Stomach (tissue), 9 donors: ENCODE results near the gene CFB. TPM values are rescaled to one million over a fixed set of nuclear protein-coding genes. Genes with fewer than 3 reads are reported as not detected.
"Not testable (repeated sequence)": the region's sequence is repeated elsewhere in the genome, so short reads cannot be mapped to it uniquely, and the experiment has no call there.

Experiments
- DNase-seq, 2 donors: peaks; one replicate each; pipeline versions ENCODE4 v3.0.0 to v3.0.0-alpha.2; 2013 to 2019
- H3K27ac ChIP-seq, 5 donors: fragments of 200-600 bp in 4 of 5; sonication (generic) in 4 of 5; one replicate each; pipeline ENCODE4 v1.5.1; 2013 to 2019; ENCODE audit warnings: mild to moderate bottlenecking in 1 of 5, moderate library complexity in 1 of 5
- H3K27me3 ChIP-seq, 3 donors: fragments of 200-600 bp; sonication (generic); one replicate each; pipeline ENCODE4 v1.5.1; 2017 to 2019; ENCODE audit warnings: mixed run types in 1 of 3
- H3K36me3 ChIP-seq, 4 donors: fragments of 200-600 bp; sonication (generic); 1 replicate in 3 of 4; 2 replicates in 1 of 4; pipeline ENCODE4 v1.5.1; 2016 to 2019
- H3K4me1 ChIP-seq, 4 donors: fragments of 200-600 bp; sonication (generic); one replicate each; pipeline ENCODE4 v1.5.1; 2016 to 2019
- H3K4me3 ChIP-seq, 4 donors: fragments of 200-600 bp; sonication (generic) in 3 of 4; one replicate each; pipeline ENCODE4 v1.5.1; 2016 to 2019; ENCODE audit warnings: mild to moderate bottlenecking in 1 of 4
- H3K9me3 ChIP-seq, 4 donors: fragments of 200-600 bp; sonication (generic); one replicate each; pipeline ENCODE4 v1.5.1; 2016 to 2019
- EP300 ChIP-seq: sonication (generic); formaldehyde crosslinking; IDR thresholded peaks from one replicate; pipeline ENCODE4 v1.6.1; 2017; ENCODE audit warnings: antibody characterized with exemption
- POLR2A ChIP-seq, 4 donors: fragments of 450-650 bp; IDR thresholded peaks; one replicate each; pipeline ENCODE4 v1.6.1; 2016; ENCODE audit warnings: antibody characterized with exemption in 4 of 4, control low read depth in 2 of 4, mild to moderate bottlenecking in 1 of 4, moderate library complexity in 1 of 4
- POLR2AphosphoS5 ChIP-seq, 3 donors: sonication (generic); formaldehyde crosslinking; IDR thresholded peaks; one replicate each; pipeline ENCODE4 v1.6.1; 2016; ENCODE audit warnings: antibody characterized with exemption in 3 of 3
- WGBS, 5 donors: extraction: QIAGEN DNeasy Blood & Tissue Kit in 3 of 5; methylation state at CpG; one replicate each; pipeline versions ENCODE4 v1.1.5 to v1.1.7; 2013 to 2018; 5-methylcytosine and 5-hydroxymethylcytosine counted together
- intact Hi-C: fragments of 100-400 bp; cut with DNase I; formaldehyde crosslinking; loops from one replicate; pipeline ENCODE4 v1.15.1; 2023; ENCODE audit warnings: low total_unique reads
- polyA plus RNA-seq, 3 donors: library from polyadenylated mRNA; stranded (reverse); fragments of 200-250 nt; gene quantifications; one replicate each; pipeline ENCODE4 v1.2.3, GENCODE V29; 2013
- total RNA-seq, 5 donors: library from RNA; depleted of rRNA; stranded (reverse); fragments of >200 nt; gene quantifications; one replicate each; pipeline versions ENCODE4 v1.1.0 to v1.2.3, GENCODE V29; 2014 to 2016
- TF ChIP-seq, protein P1 (sequence below), 7 experiments: fragments of 450-650 bp in 4 of 7; fragments of 200-600 bp in 3 of 7; sonication (generic) in 3 of 7; IDR thresholded peaks; one replicate each; pipeline ENCODE4 v1.5.1; 2016 to 2019; ENCODE audit warnings: antibody characterized with exemption in 7 of 7, control low read depth in 2 of 7, mild to moderate bottlenecking in 1 of 7
- donor health status: healthy with polysubstance abuse.
- donor health status: Bipolar disorder and iron deficiency.
- donor health status: healthy.

Gene CFB
- total and polyA plus RNA-seq, 8 donors, result 8.4 to 316 (median 175) TPM

DNA sequence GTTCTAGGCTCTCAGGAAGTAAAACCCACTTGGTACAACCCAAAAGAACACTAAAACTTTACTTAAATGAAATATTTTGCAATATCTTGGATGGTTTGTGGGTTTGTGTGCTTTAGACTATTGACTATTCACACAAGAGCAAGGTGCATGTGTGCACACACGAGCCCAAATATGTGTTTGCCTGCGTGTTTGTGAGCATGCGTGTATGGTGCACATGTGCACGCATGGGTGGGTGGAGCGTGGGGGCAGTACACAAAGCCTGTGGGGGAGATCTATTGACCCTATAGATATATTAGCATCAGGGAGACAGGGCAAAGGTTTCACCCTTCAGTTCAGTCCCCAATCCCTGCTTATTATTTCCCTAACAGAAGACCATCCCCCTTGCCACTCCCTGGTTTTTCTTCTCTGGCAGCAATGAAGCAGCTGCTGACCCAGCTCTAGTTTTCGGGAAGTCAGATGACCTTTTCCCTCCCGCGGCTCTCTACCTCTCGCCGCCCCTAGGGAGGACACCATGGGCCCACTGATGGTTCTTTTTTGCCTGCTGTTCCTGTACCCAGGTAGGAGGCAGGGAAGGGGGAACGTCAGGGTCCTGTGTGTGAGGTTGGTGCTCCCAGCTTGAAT, 18.5 kb upstream of the CFB start, which contains the start of gene C2:
Gene C2 (plus strand): TSS at position 476 of the 621 bp plus-strand sequence. CDS start 36 bp downstream, at position 512.
- no peaks in the 10 kb centered on the region for H3K27me3 ChIP-seq
- peak within 1 kb of the TSS in 3 of 5 donors; percentile 13 to 57 (median 32) for H3K27ac ChIP-seq
- TF ChIP-seq, protein P1, sequence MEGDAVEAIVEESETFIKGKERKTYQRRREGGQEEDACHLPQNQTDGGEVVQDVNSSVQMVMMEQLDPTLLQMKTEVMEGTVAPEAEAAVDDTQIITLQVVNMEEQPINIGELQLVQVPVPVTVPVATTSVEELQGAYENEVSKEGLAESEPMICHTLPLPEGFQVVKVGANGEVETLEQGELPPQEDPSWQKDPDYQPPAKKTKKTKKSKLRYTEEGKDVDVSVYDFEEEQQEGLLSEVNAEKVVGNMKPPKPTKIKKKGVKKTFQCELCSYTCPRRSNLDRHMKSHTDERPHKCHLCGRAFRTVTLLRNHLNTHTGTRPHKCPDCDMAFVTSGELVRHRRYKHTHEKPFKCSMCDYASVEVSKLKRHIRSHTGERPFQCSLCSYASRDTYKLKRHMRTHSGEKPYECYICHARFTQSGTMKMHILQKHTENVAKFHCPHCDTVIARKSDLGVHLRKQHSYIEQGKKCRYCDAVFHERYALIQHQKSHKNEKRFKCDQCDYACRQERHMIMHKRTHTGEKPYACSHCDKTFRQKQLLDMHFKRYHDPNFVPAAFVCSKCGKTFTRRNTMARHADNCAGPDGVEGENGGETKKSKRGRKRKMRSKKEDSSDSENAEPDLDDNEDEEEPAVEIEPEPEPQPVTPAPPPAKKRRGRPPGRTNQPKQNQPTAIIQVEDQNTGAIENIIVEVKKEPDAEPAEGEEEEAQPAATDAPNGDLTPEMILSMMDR (IDR thresholded peaks at IDR 0.05), result no peak
- no peak for TF ChIP-seq EP300
- TF ChIP-seq POLR2A (IDR thresholded peaks at IDR 0.05), result no peak
- TF ChIP-seq POLR2AphosphoS5 (IDR thresholded peaks at IDR 0.05), result no peak
- H3K36me3 ChIP-seq, result no peaks in the 10 kb centered on the region
- H3K4me1 ChIP-seq, result no peaks in the 10 kb centered on the region
- intact Hi-C loops, result no loop called here
- H3K4me3 ChIP-seq, result peak within 1 kb of the TSS in 3 of 4 donors; percentile 9 to 33 (median 12)
- 36 to 53% (median 46%) methylated on average over 11 of the region's 11 CpGs for WGBS, 5 donors
- peak in 1 of 2 donors; percentile 45 for DNase-seq
- no peaks in the 10 kb centered on the region for H3K9me3 ChIP-seq

DNA sequence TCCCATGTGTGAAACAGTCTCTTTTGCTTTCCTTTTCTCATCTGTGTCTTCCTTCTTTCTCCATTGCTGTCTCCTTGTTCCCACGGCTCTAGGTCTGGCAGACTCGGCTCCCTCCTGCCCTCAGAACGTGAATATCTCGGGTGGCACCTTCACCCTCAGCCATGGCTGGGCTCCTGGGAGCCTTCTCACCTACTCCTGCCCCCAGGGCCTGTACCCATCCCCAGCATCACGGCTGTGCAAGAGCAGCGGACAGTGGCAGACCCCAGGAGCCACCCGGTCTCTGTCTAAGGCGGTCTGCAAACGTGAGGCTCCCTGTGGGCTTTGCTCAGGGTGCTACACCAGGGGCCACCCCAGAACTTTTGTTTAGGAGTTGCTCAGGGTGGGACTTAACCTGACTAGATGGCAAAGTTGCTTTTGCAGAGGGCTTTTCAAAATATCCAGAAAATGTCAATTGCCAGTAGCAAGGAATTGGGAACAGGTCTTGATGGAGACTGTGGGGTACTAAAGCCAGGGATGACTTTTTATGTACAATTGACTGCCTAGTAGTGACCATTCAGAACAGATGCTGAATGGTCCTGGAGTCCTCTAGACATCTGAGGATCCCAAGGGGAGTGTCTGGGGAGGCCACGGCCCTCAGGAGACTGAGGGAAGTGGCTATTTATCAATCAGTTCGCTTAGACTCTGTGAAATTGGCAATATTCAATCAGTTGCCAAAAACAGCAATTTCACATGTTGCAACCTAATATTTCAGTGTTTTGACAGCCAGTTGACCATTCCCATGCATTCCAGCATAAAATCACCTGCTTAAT, 17.8 kb upstream of the CFB start:
- Histone ChIP-seq H3K9me3 (no peaks in the 10 kb centered on the region), H3K4me3 (peak overlapping the region in 3 of 4 donors; percentile 9 to 33 (median 12)), H3K27ac (peak overlapping the region in 3 of 5 donors; percentile 13 to 57 (median 32)), H3K27me3 (no peaks in the 10 kb centered on the region), H3K4me1 (no peaks in the 10 kb centered on the region), H3K36me3 (no peaks in the 10 kb centered on the region)
- TF ChIP-seq POLR2AphosphoS5 (IDR thresholded peaks at IDR 0.05), result no peak
- TF ChIP-seq EP300, result no peak
- TF ChIP-seq POLR2A (IDR thresholded peaks at IDR 0.05), result no peak
- TF ChIP-seq, protein P1 (IDR thresholded peaks at IDR 0.05), result no peak
- WGBS, 5 donors, result 68 to 78% (median 72%) methylated on average over 11 of the region's 11 CpGs
- DNase-seq, result no peak
- intact Hi-C loops, result no loop called here

- TF ChIP-seq EP300, result no peak
- TF ChIP-seq POLR2AphosphoS5 (IDR thresholded peaks at IDR 0.05), result no peak
- no peak for TF ChIP-seq POLR2A (IDR thresholded peaks at IDR 0.05)
- Histone ChIP-seq H3K4me3 (peak overlapping the region in 1 of 4 donors; percentile 33), H3K4me1 (no peaks in the 10 kb centered on the region), H3K27ac (no peak overlapping the region), H3K27me3 (no peaks in the 10 kb centered on the region), H3K36me3 (no peaks in the 10 kb centered on the region), H3K9me3 (no peaks in the 10 kb centered on the region)
- no peak for DNase-seq
- WGBS, 5 donors, result 80 to 93% (median 85%) methylated on average over 4 to 9 of the region's 9 CpGs
- intact Hi-C loops, result no loop called here
Observed at GRCh38 chr6:31928672-31928939, 17.3 kb upstream of the CFB start.

DNA sequence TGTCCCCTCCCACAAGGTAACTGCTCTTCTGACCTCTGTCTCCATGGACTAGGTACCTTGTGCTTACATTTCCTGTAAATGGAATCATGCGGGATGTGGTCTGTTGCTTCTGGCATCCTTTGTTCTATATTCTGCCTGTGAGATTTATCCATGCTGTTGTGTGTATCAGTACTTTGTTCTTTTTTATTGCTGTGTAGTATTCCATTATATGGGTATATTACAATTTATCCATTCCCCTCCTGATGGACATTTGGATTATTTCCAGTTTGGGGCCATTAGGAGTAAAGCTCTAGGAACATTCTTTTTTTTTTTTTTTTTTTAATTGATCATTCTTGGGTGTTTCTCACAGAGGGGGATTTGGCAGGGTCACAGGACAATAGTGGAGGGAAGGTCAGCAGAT, 14.9 kb upstream of the CFB start:
- no peaks in the 10 kb centered on the region for H3K36me3 ChIP-seq
- H3K27ac ChIP-seq, result no peak overlapping the region
- H3K9me3 ChIP-seq, result no peaks in the 10 kb centered on the region
- TF ChIP-seq POLR2AphosphoS5 (IDR thresholded peaks at IDR 0.05) (no peak), POLR2A (IDR thresholded peaks at IDR 0.05) (no peak), EP300 (no peak)
- TF ChIP-seq, protein P1 (IDR thresholded peaks at IDR 0.05), result no peak
- no peak for DNase-seq
- WGBS, 5 donors, result 90 to 97% (median 95%) methylated on average over 1 of the region's 1 CpG
- H3K4me1 ChIP-seq, result no peaks in the 10 kb centered on the region
- intact Hi-C loops, result no loop called here
- H3K4me3 ChIP-seq, result no peak overlapping the region
- H3K27me3 ChIP-seq, result no peaks in the 10 kb centered on the region

DNA sequence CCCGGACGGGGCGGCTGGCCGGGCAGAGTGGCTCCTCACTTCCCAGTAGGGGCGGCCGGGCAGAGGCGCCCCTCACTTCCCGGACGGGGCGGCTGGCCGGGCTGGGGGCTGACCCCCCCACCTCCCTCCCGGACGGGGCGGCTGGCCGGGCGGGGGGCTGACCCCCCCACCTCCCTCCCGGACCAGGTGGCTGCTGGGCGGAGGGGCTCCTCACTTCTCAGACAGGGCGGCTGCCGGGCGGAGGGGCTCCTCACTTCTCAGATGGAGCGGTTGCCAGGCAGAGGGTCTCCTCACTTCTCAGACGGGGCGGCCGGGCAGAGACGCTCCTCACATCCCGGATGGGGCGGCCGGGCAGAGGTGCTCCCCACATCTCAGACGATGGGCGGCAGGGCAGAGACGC, 13.8 kb upstream of the CFB start:
- DNase-seq, H3K4me3 ChIP-seq, H3K4me1 ChIP-seq, H3K9me3 ChIP-seq, H3K27me3 ChIP-seq, intact Hi-C loops, H3K36me3 ChIP-seq, H3K27ac ChIP-seq: not testable (repeated sequence)
- 89 to 100% (median 95%) methylated on average over 1 to 32 of the region's 32 CpGs; no CpG with 5 or more reads in 2 of the 5 donors for WGBS, 5 donors
